ENCODE results near the gene OR2L13. TPM values are rescaled to one million over a fixed set of nuclear protein-coding genes. Genes with fewer than 3 reads are reported as not detected.

Gene OR2L13
- 0.16 TPM in 1 of 2 replicates, not detected in the other for total RNA-seq

GRCh38 chr1:248094884-248095283 is at the start of gene OR2L13:
Gene OR2L13, plus strand, starts transcription at chr1:248095184. Its CDS starts 4,192 bp downstream, at chr1:248099376.

GRCh38 chr1:248046536-248046935 is 48.4 kb upstream of the OR2L13 start, which contains the start of gene OR2L3:
Gene OR2L3, plus strand, starts transcription at chr1:248046836. Its CDS starts 13,846 bp downstream, at chr1:248060682.

GRCh38 chr1:248144513-248145198 is 49.7 kb downstream of the OR2L13 start, which contains the start of gene OR2M5:
Gene OR2M5, plus strand, starts transcription at chr1:248145148. Its CDS starts 0 bp downstream, at chr1:248145148.

Small RNAs within 50 kb of the gene (small RNA-seq; reads per million reads assigned to genes)
- gene RF00019 = not detected

Other genes with a start within 250 kb of the OR2L13 start
- gene TRIM58, start 238.0 kb upstream of the OR2L13 start, total RNA-seq = 1.9 and 2.4 TPM in 2 replicates
- gene OR2W3, start 199.6 kb upstream of the OR2L13 start, total RNA-seq = 0.65 and 1.7 TPM in 2 replicates
- gene OR2T8, start 174.9 kb upstream of the OR2L13 start, total RNA-seq = not detected in 2 replicates
- gene OR2AJ1, start 170.3 kb upstream of the OR2L13 start, total RNA-seq = not detected in 2 replicates
- gene OR2L8, start 146.3 kb upstream of the OR2L13 start, total RNA-seq = 0.97 TPM in 1 of 2 replicates, not detected in the other
- 0.49 TPM in 1 of 2 replicates, not detected in the other for gene OR2AK2, start 130.0 kb upstream of the OR2L13 start, total RNA-seq
- 0.12 and 0.32 TPM in 2 replicates for gene OR2L5, start 81.5 kb upstream of the OR2L13 start, total RNA-seq
- gene OR2L2, start 65.1 kb upstream of the OR2L13 start, total RNA-seq = under 0.01 TPM in 1 of 2 replicates, not detected in the other
- 0.16 TPM in 1 of 2 replicates, not detected in the other for gene OR2L3, start 48.3 kb upstream of the OR2L13 start, total RNA-seq
- not detected in 2 replicates for gene OR2M5, start 50.0 kb downstream of the OR2L13 start, total RNA-seq
- not detected in 2 replicates for gene OR2M2, start 79.6 kb downstream of the OR2L13 start, total RNA-seq
- gene OR2M3, start 102.1 kb downstream of the OR2L13 start, total RNA-seq = under 0.01 and 0.12 TPM in 2 replicates
- gene OR2M4, start 136.2 kb downstream of the OR2L13 start, total RNA-seq = under 0.01 and 0.12 TPM in 2 replicates
- gene OR2T33, start 182.8 kb downstream of the OR2L13 start, total RNA-seq = not detected in 2 replicates
- gene OR2T12, start 208.2 kb downstream of the OR2L13 start, total RNA-seq = not detected in 2 replicates
- gene OR2M7, start 229.4 kb downstream of the OR2L13 start, total RNA-seq = not detected in 2 replicates